Sigmoid colon (tissue), 4 donors: ENCODE results near the gene DLK2.
"Not testable (repeated sequence)": the region's sequence is repeated elsewhere in the genome, so short reads cannot be mapped to it uniquely, and the experiment has no call there.

Experiments used
- EP300 ChIP-seq, 4 donors: sonication (generic); formaldehyde crosslinking; IDR thresholded peaks; one replicate each; pipeline ENCODE4 v1.6.1; 2017; ENCODE audit warnings: antibody characterized with exemption in 4 of 4
- POLR2AphosphoS5 ChIP-seq, 4 donors: sonication (generic); formaldehyde crosslinking; IDR thresholded peaks; one replicate each; pipeline ENCODE4 v1.6.1; 2017; ENCODE audit warnings: antibody characterized with exemption in 4 of 4
- TF ChIP-seq, protein P1 (sequence below), 4 experiments: fragments of 450-650 bp in 3 of 4; fragments of 200-600 bp in 1 of 4; IDR thresholded peaks; one replicate each; pipeline ENCODE4 v1.5.1; 2016 to 2019; ENCODE audit warnings: antibody characterized with exemption in 4 of 4, mild to moderate bottlenecking in 3 of 4, moderate library complexity in 2 of 4

DNA sequence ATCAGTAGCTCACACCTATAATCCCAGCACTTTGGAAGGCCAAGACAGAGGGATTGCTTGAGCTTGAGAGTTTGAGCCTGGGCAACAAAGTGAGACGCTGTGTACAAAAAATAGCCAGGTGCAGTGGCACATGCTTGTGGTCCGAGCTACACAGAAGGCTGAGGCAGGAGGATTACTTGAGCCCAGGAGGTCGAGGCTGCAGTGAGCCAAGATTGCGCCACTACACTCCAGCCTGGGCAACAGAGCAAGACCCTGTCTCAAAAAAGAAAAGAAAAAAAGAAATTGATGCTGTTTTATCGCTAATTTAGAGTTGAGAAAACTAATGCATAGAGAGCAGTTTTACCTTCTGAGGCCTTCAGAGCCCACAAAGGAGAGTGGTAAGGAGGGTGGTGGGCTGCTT, 42.9 kb upstream of the DLK2 start:
- TF ChIP-seq, protein P1, sequence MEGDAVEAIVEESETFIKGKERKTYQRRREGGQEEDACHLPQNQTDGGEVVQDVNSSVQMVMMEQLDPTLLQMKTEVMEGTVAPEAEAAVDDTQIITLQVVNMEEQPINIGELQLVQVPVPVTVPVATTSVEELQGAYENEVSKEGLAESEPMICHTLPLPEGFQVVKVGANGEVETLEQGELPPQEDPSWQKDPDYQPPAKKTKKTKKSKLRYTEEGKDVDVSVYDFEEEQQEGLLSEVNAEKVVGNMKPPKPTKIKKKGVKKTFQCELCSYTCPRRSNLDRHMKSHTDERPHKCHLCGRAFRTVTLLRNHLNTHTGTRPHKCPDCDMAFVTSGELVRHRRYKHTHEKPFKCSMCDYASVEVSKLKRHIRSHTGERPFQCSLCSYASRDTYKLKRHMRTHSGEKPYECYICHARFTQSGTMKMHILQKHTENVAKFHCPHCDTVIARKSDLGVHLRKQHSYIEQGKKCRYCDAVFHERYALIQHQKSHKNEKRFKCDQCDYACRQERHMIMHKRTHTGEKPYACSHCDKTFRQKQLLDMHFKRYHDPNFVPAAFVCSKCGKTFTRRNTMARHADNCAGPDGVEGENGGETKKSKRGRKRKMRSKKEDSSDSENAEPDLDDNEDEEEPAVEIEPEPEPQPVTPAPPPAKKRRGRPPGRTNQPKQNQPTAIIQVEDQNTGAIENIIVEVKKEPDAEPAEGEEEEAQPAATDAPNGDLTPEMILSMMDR (IDR thresholded peaks at IDR 0.05): not testable (repeated sequence)
- not testable (repeated sequence) for TF ChIP-seq EP300, POLR2AphosphoS5 (IDR thresholded peaks at IDR 0.05)
